Pancreas (tissue), 10 donors: ENCODE measurements around the gene ABL1. TPM values are rescaled to one million over a fixed set of nuclear protein-coding genes. Genes with fewer than 3 reads are reported as not detected.

ENCODE experiments used
- ATAC-seq, 4 donors: fragments of 200-7000 bp; cut with Tn5 transposase; one replicate each; pipeline versions ENCODE4 v1.8.0 to v1.9.1; 2020; ENCODE audit warnings: mild to moderate bottlenecking in 4 of 4, moderate library complexity in 4 of 4
- DNase-seq, 6 donors: peaks; one replicate each; pipeline ENCODE4 v3.0.0-alpha.2; 2020
- FAIRE-seq: peaks from 2 replicates; lab custom pipeline; 2012; peaks lifted over from hg19 to GRCh38; lab: Jason Lieb, UNC
- H3K27ac ChIP-seq, 4 donors: fragments of 200-600 bp; sonication (generic); 1 replicate in 3 of 4; 2 replicates in 1 of 4; pipeline versions ENCODE4 v1.5.0 to v1.8.0; 2020
- H3K27me3 ChIP-seq, 4 donors: fragments of 200-600 bp; one replicate each; pipeline ENCODE4 v1.8.0; 2021
- H3K36me3 ChIP-seq, 3 donors: fragments of 200-600 bp; sonication (generic) in 1 of 3; one replicate each; pipeline versions ENCODE4 v1.5.0 to v1.8.0; 2020 to 2021
- H3K4me1 ChIP-seq, 3 donors: fragments of 200-600 bp; one replicate each; pipeline ENCODE4 v1.8.0; 2021
- H3K4me3 ChIP-seq, 4 donors: fragments of 200-600 bp; sonication (generic) in 2 of 4; one replicate each; pipeline versions ENCODE4 v1.5.0 to v1.8.0; 2020 to 2021
- H3K9me3 ChIP-seq, 4 donors: fragments of 200-600 bp; one replicate each; pipeline ENCODE4 v1.8.0; 2021
- WGBS, 2 donors: extraction: QIAGEN DNeasy Blood & Tissue Kit; methylation state at CpG; one replicate each; pipeline ENCODE4 v1.1.7; 2013; 5-methylcytosine and 5-hydroxymethylcytosine counted together
- intact Hi-C, 3 donors: fragments of 100-400 bp; cut with DNase I; formaldehyde crosslinking; loops; one replicate each; pipeline versions ENCODE4 v1.11.1 to v1.14.2; 2022
- polyA plus RNA-seq, 2 donors: library from polyadenylated mRNA; stranded (reverse); fragments of 200-250 nt; gene quantifications; one replicate each; pipeline ENCODE4 v1.2.3, GENCODE V29; 2013
- total RNA-seq, 6 donors: library from RNA; stranded (reverse); fragmentation: NEBNext Ultra II Directional in 4 of 6; extraction: Animal tissue kit (Norgen Biotek cat#: 25700) in 4 of 6; gene quantifications; one replicate each; pipeline versions ENCODE4 v1.2.1 to v1.2.4, GENCODE V29; 2021 to 2023
- TF ChIP-seq, protein P1 (sequence below), 4 donors: fragments of 200-600 bp; sonication (generic) in 3 of 4; IDR thresholded peaks; one replicate each; pipeline versions ENCODE4 v1.5.0 to v1.8.0; 2021; ENCODE audit warnings: antibody characterized with exemption in 4 of 4
- donor health status: healthy with polysubstance abuse.
- donor health status: DM: no; HTN: no; CAD: no; lungs with moderate emphysema.
- donor health status: DM: no; HTN: no; CAD: no.
- donor health status: control.
- donor health status: control.
- donor health status: Bipolar disorder and iron deficiency.
- donor health status: DM: yes; HTN: yes; CAD: no.
- donor health status: DM: no; HTN: no; CAD: no.
- donor health status: DM: no; HTN: no; CAD: no.
- donor health status: DM: yes; HTN: yes; CAD: no.

The ABL1 gene
- total and polyA plus RNA-seq, 8 donors: 15.3 to 31.9 (median 19.4) TPM

DNA sequence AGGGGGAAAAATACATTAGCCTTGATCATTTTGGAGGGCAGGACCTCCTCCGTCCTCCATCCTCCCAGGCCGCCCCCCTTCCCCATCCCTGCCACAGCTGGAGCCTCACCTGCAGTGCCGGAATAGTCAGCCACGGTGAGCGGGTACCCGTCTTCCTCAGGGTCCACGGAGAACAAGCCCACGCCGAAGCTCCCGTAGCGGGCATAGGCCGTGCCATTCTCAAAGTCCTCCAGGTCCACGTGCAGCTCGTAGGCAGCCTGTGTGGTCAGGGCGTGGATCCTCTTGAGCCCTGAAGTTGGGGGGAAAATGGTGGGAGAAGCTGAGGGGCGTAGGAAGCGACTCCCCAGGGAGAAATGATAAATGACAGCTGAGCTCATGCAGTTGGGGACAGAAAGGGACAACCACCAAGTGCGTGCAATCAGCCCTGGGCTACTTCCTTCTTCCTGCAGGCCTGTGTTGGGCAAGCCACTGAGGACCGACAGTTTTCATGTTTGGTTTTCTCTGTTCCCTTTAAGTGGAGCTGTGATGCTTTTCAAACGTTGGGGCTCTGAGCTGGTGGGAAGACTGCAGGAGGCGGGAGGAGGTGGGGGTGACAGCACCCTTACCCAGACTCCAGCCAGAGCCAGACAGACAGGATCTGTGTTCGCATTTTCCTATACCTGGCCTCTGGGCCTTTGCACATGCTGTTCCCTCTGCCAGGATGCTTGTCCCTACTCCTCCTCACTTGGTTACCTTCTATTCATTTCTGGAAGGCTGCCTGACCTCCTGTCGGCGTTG, 70.3 kb downstream of the ABL1 start:
- no peak for DNase-seq
- no peak for ATAC-seq
- Histone ChIP-seq H3K27me3 (peaks cover 0 to 3% (median 0%) of the 10 kb centered on the region in 4 donors), H3K9me3 (no peaks in the 10 kb centered on the region), H3K36me3 (no peaks in the 10 kb centered on the region), H3K4me1 (no peaks in the 10 kb centered on the region), H3K27ac (no peak overlapping the region), H3K4me3 (no peak overlapping the region)
- FAIRE-seq: no peak
- 81 to 88% methylated on average over 24 of the region's 24 CpGs for WGBS, 2 donors
- intact Hi-C loops: no loop called here
- TF ChIP-seq, protein P1, sequence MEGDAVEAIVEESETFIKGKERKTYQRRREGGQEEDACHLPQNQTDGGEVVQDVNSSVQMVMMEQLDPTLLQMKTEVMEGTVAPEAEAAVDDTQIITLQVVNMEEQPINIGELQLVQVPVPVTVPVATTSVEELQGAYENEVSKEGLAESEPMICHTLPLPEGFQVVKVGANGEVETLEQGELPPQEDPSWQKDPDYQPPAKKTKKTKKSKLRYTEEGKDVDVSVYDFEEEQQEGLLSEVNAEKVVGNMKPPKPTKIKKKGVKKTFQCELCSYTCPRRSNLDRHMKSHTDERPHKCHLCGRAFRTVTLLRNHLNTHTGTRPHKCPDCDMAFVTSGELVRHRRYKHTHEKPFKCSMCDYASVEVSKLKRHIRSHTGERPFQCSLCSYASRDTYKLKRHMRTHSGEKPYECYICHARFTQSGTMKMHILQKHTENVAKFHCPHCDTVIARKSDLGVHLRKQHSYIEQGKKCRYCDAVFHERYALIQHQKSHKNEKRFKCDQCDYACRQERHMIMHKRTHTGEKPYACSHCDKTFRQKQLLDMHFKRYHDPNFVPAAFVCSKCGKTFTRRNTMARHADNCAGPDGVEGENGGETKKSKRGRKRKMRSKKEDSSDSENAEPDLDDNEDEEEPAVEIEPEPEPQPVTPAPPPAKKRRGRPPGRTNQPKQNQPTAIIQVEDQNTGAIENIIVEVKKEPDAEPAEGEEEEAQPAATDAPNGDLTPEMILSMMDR (IDR thresholded peaks at IDR 0.05): no peak

DNA sequence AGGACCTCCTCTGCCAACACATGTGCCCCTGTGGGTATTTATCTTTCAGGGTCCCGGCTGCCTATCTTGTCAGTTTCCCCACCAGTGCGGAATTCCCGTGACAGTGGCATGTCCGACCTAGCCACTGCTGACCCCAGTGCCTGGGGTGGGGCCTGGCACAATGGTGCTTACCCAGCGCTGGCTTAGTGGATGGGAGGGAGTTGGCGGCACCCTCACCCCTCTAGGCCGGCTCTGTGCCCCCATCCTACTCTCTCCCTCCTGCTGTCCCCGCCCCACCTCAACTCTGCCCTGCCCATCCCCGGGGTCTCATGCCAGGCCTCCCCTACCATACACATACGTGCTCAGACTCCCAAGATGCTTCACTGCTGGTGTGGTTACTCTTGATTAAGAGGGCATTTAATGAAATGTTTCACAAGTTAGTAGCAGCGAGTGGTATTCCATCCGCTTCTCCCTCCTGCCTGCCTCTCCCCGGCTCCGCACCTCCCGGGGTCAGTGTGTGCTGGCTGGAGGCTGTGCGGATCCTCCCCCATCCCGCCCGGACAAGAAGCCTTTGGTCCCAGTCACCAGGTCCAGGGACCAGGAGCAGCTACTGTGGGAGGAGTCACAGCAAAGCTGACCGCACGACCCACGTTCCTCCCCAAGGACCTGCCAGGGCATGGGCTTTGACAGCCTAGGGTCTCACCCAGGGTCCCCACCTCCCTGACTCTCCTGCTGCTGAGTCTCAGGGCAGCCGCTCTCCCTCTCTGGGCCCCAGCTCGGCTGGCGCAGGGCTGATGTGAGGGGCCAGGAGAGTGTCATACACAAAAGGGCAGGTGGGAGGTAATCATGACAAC, 71.1 kb downstream of the ABL1 start:
- TF ChIP-seq, protein P1 (IDR thresholded peaks at IDR 0.05): no peak
- no peak overlapping the region for H3K27ac ChIP-seq
- H3K4me3 ChIP-seq: no peak overlapping the region
- FAIRE-seq: no peak
- no peaks in the 10 kb centered on the region for H3K9me3 ChIP-seq
- intact Hi-C loops: no loop called here
- DNase-seq: no peak
- 61 to 67% methylated on average over 24 of the region's 24 CpGs for WGBS, 2 donors
- H3K36me3 ChIP-seq: no peaks in the 10 kb centered on the region
- H3K4me1 ChIP-seq: no peaks in the 10 kb centered on the region
- peaks cover 0 to 3% (median 0%) of the 10 kb centered on the region in 4 donors for H3K27me3 ChIP-seq
- no peak for ATAC-seq

DNA sequence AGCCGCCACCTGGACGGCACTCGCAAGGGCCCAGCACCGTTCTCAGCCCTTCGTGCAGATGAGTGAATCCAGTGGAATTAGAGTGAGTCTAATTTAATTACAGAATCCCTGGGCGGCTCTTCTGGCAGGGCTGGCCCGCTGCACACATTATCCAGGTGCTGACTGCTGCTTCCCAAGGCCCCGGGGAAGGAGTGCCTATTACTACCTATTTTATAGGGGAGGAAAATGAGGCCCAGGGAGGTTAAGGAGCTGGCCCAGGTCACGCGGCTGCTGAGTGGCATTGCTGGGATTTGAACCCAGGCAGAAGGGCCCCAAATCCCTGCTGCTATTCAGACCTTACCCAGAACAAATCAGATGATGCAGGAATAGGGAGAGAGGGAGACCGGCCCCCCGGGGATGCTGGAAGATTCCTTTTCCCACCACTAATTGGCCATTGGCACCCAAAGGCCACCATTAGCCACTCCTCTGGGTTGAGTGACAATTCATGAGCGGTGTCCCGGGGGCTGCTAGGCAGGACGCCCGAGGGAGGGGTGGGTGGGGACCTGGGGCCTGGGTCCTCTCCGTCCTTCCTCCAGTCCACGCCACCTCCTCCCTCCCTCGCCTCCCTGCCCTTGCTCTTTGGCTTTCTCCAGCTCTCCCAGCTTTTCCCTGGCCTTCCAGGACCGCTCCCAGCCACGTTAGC, 71.8 kb downstream of the ABL1 start:
- no peak overlapping the region for H3K4me3 ChIP-seq
- ATAC-seq (no peak), FAIRE-seq (no peak), DNase-seq (no peak)
- no peaks in the 10 kb centered on the region for H3K4me1 ChIP-seq
- TF ChIP-seq, protein P1 (IDR thresholded peaks at IDR 0.05): no peak
- no peaks in the 10 kb centered on the region for H3K36me3 ChIP-seq
- intact Hi-C loops: no loop called here
- H3K27ac ChIP-seq: no peak overlapping the region
- peaks cover 0 to 3% (median 0%) of the 10 kb centered on the region in 4 donors for H3K27me3 ChIP-seq
- no peaks in the 10 kb centered on the region for H3K9me3 ChIP-seq
- 66 to 70% methylated on average over 21 of the region's 21 CpGs for WGBS, 2 donors

DNA sequence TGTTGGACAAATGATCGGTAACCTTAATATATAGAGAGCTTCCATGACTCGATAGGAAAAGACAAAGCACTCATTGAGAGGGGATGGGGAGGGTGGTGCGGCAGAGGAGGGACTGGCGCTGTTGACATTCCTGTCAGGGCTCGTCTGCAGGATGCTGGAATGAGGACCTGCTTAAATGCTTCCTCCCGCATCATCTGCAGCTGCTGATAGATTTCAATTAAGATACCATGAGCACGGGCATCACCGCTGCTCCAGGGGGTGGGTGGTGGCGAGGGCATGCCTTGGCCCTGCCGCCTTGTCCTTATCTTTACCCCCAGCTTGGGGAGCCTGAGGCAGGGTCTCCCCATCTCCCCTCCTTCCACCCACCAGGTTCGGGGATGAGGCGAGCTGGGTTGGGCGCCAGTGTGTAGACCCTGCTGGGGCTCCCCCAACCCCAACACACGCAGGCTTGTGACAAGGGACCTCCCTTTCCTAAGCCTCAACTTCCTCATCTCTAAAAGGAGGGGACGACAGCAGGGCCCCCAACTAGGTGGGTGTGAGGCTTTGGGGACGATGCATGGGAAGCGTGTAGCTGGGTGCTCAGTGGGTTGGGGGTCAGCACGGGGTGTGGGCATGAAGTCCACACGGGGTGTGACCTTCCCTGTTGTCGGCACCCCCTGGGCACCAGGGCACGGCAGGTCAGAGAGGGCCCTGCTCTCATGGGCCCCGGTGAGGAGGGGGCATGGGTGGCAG, 73.3 kb downstream of the ABL1 start:
- Histone ChIP-seq H3K27ac (no peak overlapping the region), H3K27me3 (no peaks in the 10 kb centered on the region), H3K36me3 (no peaks in the 10 kb centered on the region), H3K4me1 (no peaks in the 10 kb centered on the region), H3K9me3 (no peaks in the 10 kb centered on the region), H3K4me3 (no peak overlapping the region)
- intact Hi-C loops: no loop called here
- 46 to 57% methylated on average over 22 of the region's 22 CpGs for WGBS, 2 donors
- TF ChIP-seq, protein P1 (IDR thresholded peaks at IDR 0.05): no peak
- ATAC-seq: no peak
- FAIRE-seq: no peak
- DNase-seq: no peak
